CD4-positive, alpha-beta T cell (primary cell): ENCODE results near the gene TENT5C. TPM values are rescaled to one million over a fixed set of nuclear protein-coding genes. Genes with fewer than 3 reads are reported as not detected.

Experiments
- ATAC-seq: fragments of 200-7000 bp; cut with Tn5 transposase; one replicate; pipeline ENCODE4 v1.10.0; 2022; ENCODE audit warnings: mild to moderate bottlenecking; ENCODE audit not compliant: poor library complexity
- CTCF ChIA-PET: fragments of 350-600 bp; sonication (Branson Sonifier 250); formaldehyde crosslinking; loops from one replicate; lab custom pipeline; 2021; ENCODE audit warnings: antibody characterized with exemption, inconsistent platforms; lab: Charles Lee
- POLR2A ChIA-PET: fragments of 350-600 bp; sonication (Branson Sonifier 250); formaldehyde crosslinking; loops from one replicate; lab custom pipeline; 2021; ENCODE audit warnings: antibody characterized with exemption, inconsistent platforms; lab: Charles Lee
- DNase-seq, 14 experiments: peaks; one replicate each; pipeline ENCODE4 v3.0.0-alpha.2; 2013 to 2020; ENCODE audit warnings: mixed read lengths in 2 of 14
- H3K27ac ChIP-seq, 2 donors: one replicate each; pipeline versions ENCODE4 v1.5.1 to v1.7.0; 2013; ENCODE audit warnings: low read length in 2 of 2, low read depth in 1 of 2, mild to moderate bottlenecking in 1 of 2
- H3K27me3 ChIP-seq, 2 experiments: 1 replicate in 1 of 2; 2 replicates in 1 of 2; pipeline versions ENCODE4 v1.6.1 to v1.7.0; 2013; ENCODE audit warnings: low read length in 2 of 2, control low read depth in 1 of 2, mild to moderate bottlenecking in 1 of 2, moderate library complexity in 1 of 2; ENCODE audit not compliant: insufficient read depth in 2 of 2, control insufficient read depth in 1 of 2
- H3K36me3 ChIP-seq: one replicate; pipeline ENCODE4 v1.6.1; 2013; ENCODE audit warnings: low read length, control low read depth; ENCODE audit not compliant: insufficient read depth
- H3K4me1 ChIP-seq: one replicate; pipeline ENCODE4 v1.6.1; 2013; ENCODE audit warnings: low read length, control low read depth; ENCODE audit not compliant: insufficient read depth
- H3K4me3 ChIP-seq: one replicate; pipeline ENCODE4 v1.5.1; 2013; ENCODE audit warnings: mild to moderate bottlenecking, low read length, moderate library complexity
- H3K9me3 ChIP-seq, 2 experiments: 1 replicate in 1 of 2; 2 replicates in 1 of 2; pipeline versions ENCODE4 v1.6.1 to v1.7.0; 2013; ENCODE audit warnings: low read length in 2 of 2, mild to moderate bottlenecking in 2 of 2, control low read depth in 1 of 2, moderate library complexity in 1 of 2; ENCODE audit not compliant: control insufficient read depth in 1 of 2, insufficient read depth in 1 of 2
- H3K27ac Mint-ChIP-seq: one replicate; pipeline ENCODE4 v1.8.0; 2020; ENCODE audit warnings: mixed read lengths
- H3K27me3 Mint-ChIP-seq: one replicate; pipeline ENCODE4 v1.8.0; 2021; ENCODE audit warnings: mixed read lengths
- H3K36me3 Mint-ChIP-seq: one replicate; pipeline ENCODE4 v1.8.0; 2021; ENCODE audit warnings: low read depth, mixed read lengths
- H3K4me1 Mint-ChIP-seq: one replicate; pipeline ENCODE4 v1.8.0; 2021; ENCODE audit warnings: low read depth, mixed read lengths
- H3K4me3 Mint-ChIP-seq: one replicate; pipeline ENCODE4 v1.8.0; 2020; ENCODE audit warnings: mild to moderate bottlenecking, mixed read lengths
- H3K9me3 Mint-ChIP-seq: one replicate; pipeline ENCODE4 v1.8.0; 2020; ENCODE audit warnings: mixed read lengths
- intact Hi-C, 2 experiments: fragments of 100-400 bp; cut with DNase I in 1 of 2; cut with micrococcal nuclease in 1 of 2; formaldehyde crosslinking; loops; one replicate each; pipeline versions ENCODE4 v1.15.1 to v1.9.0; 2023 to 2025; cut with DNase I, micrococcal nuclease
- total RNA-seq, 174 experiments: library from RNA in 2 of 174; stranded (reverse) in 2 of 174; gene quantifications; one replicate each; pipeline ENCODE4 v1.2.3 and lab custom pipeline; 2021 to 2026
- TF ChIP-seq, protein P1 (sequence below): fragments of 200-600 bp; IDR thresholded peaks from one replicate; pipeline ENCODE4 v1.8.0; 2022; ENCODE audit warnings: antibody characterized with exemption, mild to moderate bottlenecking

Gene TENT5C
- total RNA-seq, 2 experiments from 2014 or later, result 122 to 123 TPM

DNA sequence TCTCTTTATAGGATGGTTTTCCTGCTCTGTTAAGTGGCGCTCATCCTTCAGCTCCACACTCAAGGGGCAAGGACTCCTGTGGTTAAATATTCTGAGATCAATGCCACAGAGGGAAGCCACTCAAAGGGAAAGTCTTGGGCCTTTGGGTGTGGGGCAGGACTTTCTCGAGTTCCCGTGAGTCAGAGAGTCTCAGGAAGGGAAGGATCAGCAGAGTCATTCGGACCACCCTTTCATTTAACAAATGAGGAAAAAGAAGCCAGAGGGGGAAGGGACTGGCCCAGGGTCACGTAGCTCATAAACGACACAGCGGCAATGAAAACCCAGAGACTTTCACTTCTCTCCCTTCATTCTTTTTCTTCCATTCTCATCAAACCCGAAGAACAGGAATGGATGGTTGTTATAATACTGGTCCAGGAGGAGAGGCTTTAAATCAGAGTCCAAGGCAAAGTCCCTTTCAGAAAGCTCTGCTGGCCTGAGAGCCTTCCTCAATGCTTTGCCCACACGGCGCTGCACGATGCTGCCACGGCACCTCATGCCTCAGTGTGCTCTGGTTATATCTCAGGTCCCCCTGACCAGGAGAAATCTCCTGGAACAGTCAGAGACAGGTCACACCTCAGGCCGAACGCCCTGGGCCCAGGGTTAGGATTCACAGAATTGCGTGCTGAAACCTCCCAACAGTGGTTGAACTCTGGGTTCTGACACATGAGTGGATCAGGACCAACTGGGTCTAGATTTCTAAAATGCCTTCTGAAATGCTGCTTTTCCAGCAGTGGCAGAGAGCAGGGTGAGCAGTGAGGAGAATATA lies 65.3 kb downstream of the TENT5C start:
- POLR2A ChIA-PET, result interaction anchor here (1.0 kb wide), 1 partner anchor 136 kb away, joined by 3 read pairs; no protein-coding TSS in a partner anchor
- H3K9me3 Mint-ChIP-seq, result no peaks in the 10 kb centered on the region
- H3K27me3 Mint-ChIP-seq, result peaks cover 13% of the 10 kb centered on the region

DNA sequence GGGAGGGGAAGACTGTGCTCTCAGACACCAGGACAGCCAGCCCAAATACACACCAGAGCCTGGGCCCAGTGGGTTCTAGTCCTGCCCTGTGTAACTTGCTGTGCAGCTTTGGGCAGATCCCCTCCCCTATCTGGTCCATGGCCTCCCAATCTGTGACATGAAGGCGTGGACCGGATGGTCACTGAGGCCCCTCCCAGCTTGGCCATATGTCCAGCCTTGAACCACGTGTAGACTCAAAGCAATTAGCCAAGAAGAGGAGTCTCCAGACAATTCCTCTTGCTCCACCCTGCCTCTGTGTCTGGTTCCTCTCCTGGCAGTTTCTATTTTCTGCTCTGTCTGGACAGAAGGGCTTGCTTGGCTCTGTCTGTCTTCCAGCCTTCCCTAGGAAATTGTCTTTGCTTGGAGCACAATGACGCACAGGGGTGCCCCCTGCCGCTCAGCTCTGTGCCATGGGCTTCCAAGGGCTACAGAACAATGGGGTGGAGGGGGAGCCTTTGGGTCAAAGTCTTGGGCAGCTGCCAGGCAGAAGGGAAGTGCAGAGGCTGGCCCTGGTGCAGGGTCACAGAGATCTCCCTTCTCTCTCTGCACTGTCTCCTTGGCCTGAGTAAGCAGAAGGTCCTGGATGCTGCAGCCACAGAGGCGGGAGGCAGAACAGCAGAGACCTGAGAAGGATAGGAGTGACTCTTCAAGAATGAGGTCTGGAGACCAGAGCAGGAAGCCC lies 66.1 kb downstream of the TENT5C start:
- POLR2A ChIA-PET, result interaction anchor here (1.0 kb wide), 1 partner anchor 137 kb away, joined by 3 read pairs; no protein-coding TSS in a partner anchor
- TF ChIP-seq, protein P1, sequence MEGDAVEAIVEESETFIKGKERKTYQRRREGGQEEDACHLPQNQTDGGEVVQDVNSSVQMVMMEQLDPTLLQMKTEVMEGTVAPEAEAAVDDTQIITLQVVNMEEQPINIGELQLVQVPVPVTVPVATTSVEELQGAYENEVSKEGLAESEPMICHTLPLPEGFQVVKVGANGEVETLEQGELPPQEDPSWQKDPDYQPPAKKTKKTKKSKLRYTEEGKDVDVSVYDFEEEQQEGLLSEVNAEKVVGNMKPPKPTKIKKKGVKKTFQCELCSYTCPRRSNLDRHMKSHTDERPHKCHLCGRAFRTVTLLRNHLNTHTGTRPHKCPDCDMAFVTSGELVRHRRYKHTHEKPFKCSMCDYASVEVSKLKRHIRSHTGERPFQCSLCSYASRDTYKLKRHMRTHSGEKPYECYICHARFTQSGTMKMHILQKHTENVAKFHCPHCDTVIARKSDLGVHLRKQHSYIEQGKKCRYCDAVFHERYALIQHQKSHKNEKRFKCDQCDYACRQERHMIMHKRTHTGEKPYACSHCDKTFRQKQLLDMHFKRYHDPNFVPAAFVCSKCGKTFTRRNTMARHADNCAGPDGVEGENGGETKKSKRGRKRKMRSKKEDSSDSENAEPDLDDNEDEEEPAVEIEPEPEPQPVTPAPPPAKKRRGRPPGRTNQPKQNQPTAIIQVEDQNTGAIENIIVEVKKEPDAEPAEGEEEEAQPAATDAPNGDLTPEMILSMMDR, result no peak
- no peak for ATAC-seq
- no peaks in the 10 kb centered on the region for H3K36me3 ChIP-seq
- Mint-ChIP-seq H3K9me3 (no peaks in the 10 kb centered on the region), H3K27ac (no peak overlapping the region), H3K27me3 (peaks cover 13% of the 10 kb centered on the region), H3K36me3 (no peaks in the 10 kb centered on the region), H3K4me1 (peaks cover 12% of the 10 kb centered on the region), H3K4me3 (no peak overlapping the region)
- DNase-seq, result peak in 2 of 14 experiments; percentile 18 to 32
- H3K27me3 ChIP-seq, result no peaks in the 10 kb centered on the region
- H3K4me3 ChIP-seq, result no peak overlapping the region
- intact Hi-C loops, result loop anchor here in 1 of 2 experiments (5.0 kb wide), 2 partner anchors 35 to 80 kb away; no protein-coding TSS in a partner anchor
- no peaks in the 10 kb centered on the region for H3K9me3 ChIP-seq
- peaks cover 18% of the 10 kb centered on the region for H3K4me1 ChIP-seq
- no peak overlapping the region for H3K27ac ChIP-seq
- CTCF ChIA-PET, result interaction anchor here (1.1 to 4.8 kb wide), 2 partner anchors 15 to 137 kb away, joined by 3 to 63 read pairs; no protein-coding TSS in a partner anchor

More for the DNA sequence above, 65.3 kb downstream of the TENT5C start:
- DNase-seq, result no peak
- CTCF ChIA-PET, result no interaction called here
- TF ChIP-seq, protein P1, result no peak
- ATAC-seq, result no peak
- no peaks in the 10 kb centered on the region for H3K36me3 ChIP-seq
- peaks cover 20% of the 10 kb centered on the region for H3K4me1 ChIP-seq
- no peaks in the 10 kb centered on the region for H3K27me3 ChIP-seq
- intact Hi-C loops, result loop anchor here in 1 of 2 experiments (5.0 kb wide), 2 partner anchors 34 to 81 kb away; no protein-coding TSS in a partner anchor
- no peak overlapping the region for H3K27ac ChIP-seq
- H3K4me3 Mint-ChIP-seq, result no peak overlapping the region
- H3K27ac Mint-ChIP-seq, result no peak overlapping the region
- H3K4me3 ChIP-seq, result no peak overlapping the region
- H3K4me1 Mint-ChIP-seq, result peaks cover 12% of the 10 kb centered on the region
- H3K9me3 ChIP-seq, result no peaks in the 10 kb centered on the region
- no peaks in the 10 kb centered on the region for H3K36me3 Mint-ChIP-seq

DNA sequence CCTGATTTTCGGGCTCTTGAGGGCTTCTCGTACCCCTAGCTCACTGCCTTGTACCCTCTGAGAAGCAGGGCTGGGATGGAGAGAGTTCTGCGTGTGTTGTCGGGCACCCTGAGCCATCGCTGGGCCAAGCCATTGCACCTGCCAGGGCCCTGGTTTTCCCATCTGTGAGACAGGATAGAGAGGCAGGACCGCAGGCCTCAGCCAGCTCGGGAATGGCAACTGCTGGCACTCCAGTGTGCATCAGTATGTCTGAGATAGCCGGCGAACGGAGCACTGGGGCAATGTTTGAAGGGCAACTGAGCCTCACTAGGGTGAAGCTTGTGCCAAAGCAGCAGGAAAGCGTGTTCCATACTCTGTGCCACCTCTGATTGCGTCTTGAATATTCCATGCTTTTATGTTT lies 66.9 kb downstream of the TENT5C start:
- no peaks in the 10 kb centered on the region for H3K36me3 ChIP-seq
- Mint-ChIP-seq H3K4me3 (no peak overlapping the region), H3K36me3 (no peaks in the 10 kb centered on the region), H3K27ac (no peak overlapping the region), H3K9me3 (no peaks in the 10 kb centered on the region), H3K27me3 (peaks cover 13% of the 10 kb centered on the region), H3K4me1 (peaks cover 11% of the 10 kb centered on the region)
- TF ChIP-seq, protein P1, result no peak
- H3K4me1 ChIP-seq, result peaks cover 15% of the 10 kb centered on the region
- no peak overlapping the region for H3K27ac ChIP-seq
- ChIA-PET CTCF (interaction anchor here (1.1 to 4.8 kb wide), 3 partner anchors 15 to 138 kb away, joined by 3 to 63 read pairs (median 30); partner anchors contain the start of gene TENT5C), POLR2A (interaction anchor here (1.6 kb wide), 1 partner anchor 8 kb away, joined by 8 read pairs; no protein-coding TSS in a partner anchor)
- H3K4me3 ChIP-seq, result no peak overlapping the region
- no peaks in the 10 kb centered on the region for H3K9me3 ChIP-seq
- intact Hi-C loops, result loop anchor here in 1 of 2 experiments (5.0 kb wide), 2 partner anchors 35 to 80 kb away; no protein-coding TSS in a partner anchor
- ATAC-seq (no peak), DNase-seq (no peak)
- H3K27me3 ChIP-seq, result no peaks in the 10 kb centered on the region
